GM10248 (cell line): ENCODE data around the gene MARK2.

Experiments
- CTCF ChIA-PET: fragments of 300-600 bp; sonication (Branson Sonifier 250); formaldehyde crosslinking; extraction: SDS; loops from one replicate; lab custom pipeline; 2021; ENCODE audit warnings: antibody characterized with exemption; lab: Yijun Ruan, JAX
- POLR2A ChIA-PET: fragments of 350-650 bp; sonication (Branson Sonifier 250); formaldehyde crosslinking; extraction: SDS; loops from one replicate; lab custom pipeline; 2020; ENCODE audit warnings: antibody characterized with exemption; lab: Yijun Ruan, JAX
- DNase-seq: peaks from one replicate; pipeline ENCODE4 v3.0.0; 2012; ENCODE audit errors: extremely low spot score
- CTCF ChIP-seq: IDR thresholded peaks from 2 replicates; pipeline ENCODE4 v1.5.1; 2012; ENCODE audit warnings: mild to moderate bottlenecking, low read depth; ENCODE audit errors: extremely low read depth, missing control alignments, control extremely low read depth

The MARK2 gene

DNA sequence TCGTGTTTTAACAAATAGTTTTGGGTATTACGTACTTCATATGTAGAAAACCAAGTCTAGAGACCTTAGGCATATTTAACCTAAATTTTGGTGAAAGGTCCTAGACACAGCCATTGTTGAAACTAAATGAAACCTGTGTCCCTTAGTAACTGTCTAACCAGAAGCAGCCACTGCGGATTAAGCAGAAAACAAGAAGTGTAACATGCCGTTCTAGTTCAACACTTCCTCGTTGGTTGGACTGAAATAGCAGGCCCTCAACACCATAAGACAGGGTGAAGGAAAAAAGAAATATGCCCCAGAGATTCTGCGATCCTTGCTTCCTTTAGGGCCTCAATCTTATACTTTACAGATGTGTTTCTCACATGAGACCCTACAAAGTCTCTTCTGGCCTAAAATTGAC lies 101.9 kb downstream of the MARK2 start:
- no peak for DNase-seq
- CTCF ChIA-PET: interaction anchor here (1.0 to 7.0 kb wide), 2 partner anchors 104 to 173 kb away, joined by 3 to 129 read pairs; partner anchors contain the start of gene MARK2
- TF ChIP-seq CTCF: no peak
- POLR2A ChIA-PET: no interaction called here

DNA sequence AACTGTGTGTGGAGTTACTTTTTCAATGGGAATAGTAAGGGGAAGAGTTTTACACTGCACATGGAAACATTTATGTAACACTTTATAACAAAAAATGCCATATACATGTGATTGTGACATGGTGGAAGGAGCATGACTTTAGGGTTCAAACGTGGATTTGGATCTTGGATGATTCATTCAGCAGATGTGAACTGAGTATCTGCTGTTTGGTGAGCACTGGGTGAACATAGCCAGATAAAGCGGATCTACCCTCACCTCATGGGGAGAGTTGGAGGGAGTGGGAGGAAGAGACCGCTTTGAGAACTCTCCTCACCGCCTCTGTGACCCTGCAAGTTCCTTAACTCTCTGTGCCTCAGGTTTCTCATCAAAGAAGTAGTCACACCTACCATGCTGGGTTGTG lies 103.0 kb downstream of the MARK2 start:
- DNase-seq: no peak
- ChIA-PET CTCF (interaction anchor here (0.6 to 7.0 kb wide), 4 partner anchors 10 to 105 kb away, joined by 3 to 129 read pairs (median 4); partner anchors contain the start of gene MARK2), POLR2A (no interaction called here)
- TF ChIP-seq CTCF: no peak

GRCh38 chr11:63942803-63943202 lies 103.9 kb downstream of the MARK2 start:
- TF ChIP-seq CTCF: no peak
- CTCF ChIA-PET: interaction anchor here (1.1 to 7.0 kb wide), 5 partner anchors 9 to 175 kb away, joined by 3 to 129 read pairs (median 4); partner anchors contain the start of gene MARK2
- no peak for DNase-seq
- POLR2A ChIA-PET: no interaction called here

DNA sequence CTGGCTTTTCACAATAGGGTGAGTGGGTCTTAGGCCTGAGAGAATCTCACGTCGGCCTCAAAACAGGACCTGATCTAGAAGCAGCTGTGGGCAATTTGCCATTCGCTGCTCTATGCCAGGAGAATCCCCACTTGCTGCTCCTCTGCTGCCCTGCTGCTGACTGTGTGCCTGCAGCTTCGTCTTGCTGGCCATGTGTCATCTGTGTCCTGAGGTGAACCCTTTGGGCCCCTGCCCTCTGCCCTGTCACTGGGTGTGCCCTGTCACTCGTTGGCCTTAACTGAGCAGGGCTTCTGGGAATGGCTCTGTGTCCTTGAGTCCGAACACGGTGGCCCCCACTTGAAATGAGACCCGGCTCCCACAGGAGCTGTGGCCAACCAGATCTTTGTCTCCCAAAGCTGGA lies 106.1 kb downstream of the MARK2 start:
- CTCF ChIA-PET: interaction anchor here (0.6 to 7.0 kb wide), 17 partner anchors 11 to 177 kb away, joined by 3 to 129 read pairs (median 6); partner anchors contain the start of genes MARK2 and ZFTA
- POLR2A ChIA-PET: interaction anchor here (0.6 kb wide), 2 partner anchors 32 to 239 kb away, joined by 4 to 6 read pairs; no protein-coding TSS in a partner anchor
- no peak for TF ChIP-seq CTCF
- DNase-seq: no peak

GRCh38 chr11:63945477-63946163 lies 106.7 kb downstream of the MARK2 start:
- ChIA-PET CTCF (interaction anchor here (0.7 to 7.0 kb wide), 24 partner anchors 9 to 196 kb away, joined by 3 to 129 read pairs (median 5); partner anchors contain the start of genes MARK2, RCOR2 and ZFTA), POLR2A (no interaction called here)
- peak; percentile 76 for TF ChIP-seq CTCF
- DNase-seq: peak; percentile 64

GRCh38 chr11:63951779-63952536 lies 113.0 kb downstream of the MARK2 start:
- TF ChIP-seq CTCF: no peak
- POLR2A ChIA-PET: interaction anchor here (0.6 kb wide), 1 partner anchor 13 kb away, joined by 4 read pairs; the partner anchor contains the start of gene NAA40
- CTCF ChIA-PET: interaction anchor here (0.7 to 4.5 kb wide), 11 partner anchors 10 to 184 kb away, joined by 3 to 23 read pairs (median 4); partner anchors contain the start of gene ZFTA
- DNase-seq: peak; percentile 65
